ENCODE results near the gene EPHA5. TPM values are rescaled to one million over a fixed set of nuclear protein-coding genes. Genes with fewer than 3 reads are reported as not detected.

The EPHA5 gene
- total RNA-seq, 1 experiment from 2014 or later = 2.0 TPM

DNA sequence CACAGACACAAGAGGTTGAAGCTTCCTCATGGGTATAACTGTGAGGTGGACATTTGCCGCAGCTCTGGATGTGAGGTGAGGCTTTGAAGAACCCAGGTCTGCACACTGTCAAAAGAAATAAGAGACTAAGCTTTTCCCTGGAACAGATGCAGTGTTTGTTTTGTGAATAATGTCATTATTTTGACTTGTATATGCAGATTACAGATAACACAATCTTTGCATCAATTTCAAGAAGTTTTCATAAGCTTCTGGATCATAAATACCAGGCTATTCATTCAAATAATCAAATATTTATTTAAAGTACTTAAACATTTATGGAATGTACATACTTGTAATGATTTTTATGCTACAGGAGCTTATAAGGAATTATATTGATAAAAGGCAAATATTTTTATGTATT is 174.8 kb downstream of the EPHA5 start:
- H3K36me3 ChIP-seq (ENCODE audit: low read depth, low read length) = no peaks in the 10 kb centered on the region
- DNase-seq = peak; percentile 63
- 0 out of 2 replicates have a peak overlapping the region, but pooled peaks have one; percentile 12 for H3K4me2 ChIP-seq (ENCODE audit: low read length)
- CTCF ChIA-PET = no interaction called here
- peaks cover 51% of the 10 kb centered on the region for H3K4me1 ChIP-seq (ENCODE audit: insufficient read depth, low read length)
- H4K20me1 ChIP-seq (ENCODE audit: low read length) = no peaks in the 10 kb centered on the region
- H3F3A ChIP-seq (ENCODE audit: low read length, unreplicated experiment) = peaks cover 9% of the 10 kb centered on the region
- no peaks in the 10 kb centered on the region for H3K9me3 ChIP-seq (ENCODE audit: low read length)
- H3K27ac ChIP-seq (ENCODE audit: low read length) = no peak overlapping the region
- H3K9me2 ChIP-seq (replicated peaks; ENCODE audit: low read length) = no peaks in the 10 kb centered on the region
- no TSS peak for BruUV-seq (replicated peaks)
- H3K9ac ChIP-seq (ENCODE audit: low read length) = no peak overlapping the region
- POLR2A ChIA-PET (ENCODE audit: unreplicated experiment) = no interaction called here
- no peak overlapping the region for H3K4me3 ChIP-seq (ENCODE audit: low read length)
- H3K27me3 ChIP-seq (ENCODE audit: low read length) = no peaks in the 10 kb centered on the region
- no peaks in the 10 kb centered on the region for H3K79me2 ChIP-seq (ENCODE audit: low read length)
- ATAC-seq = peak; percentile 68
- intact Hi-C loops (cut with micrococcal nuclease) = no loop called here
- TF ChIP-seq, protein P1, sequence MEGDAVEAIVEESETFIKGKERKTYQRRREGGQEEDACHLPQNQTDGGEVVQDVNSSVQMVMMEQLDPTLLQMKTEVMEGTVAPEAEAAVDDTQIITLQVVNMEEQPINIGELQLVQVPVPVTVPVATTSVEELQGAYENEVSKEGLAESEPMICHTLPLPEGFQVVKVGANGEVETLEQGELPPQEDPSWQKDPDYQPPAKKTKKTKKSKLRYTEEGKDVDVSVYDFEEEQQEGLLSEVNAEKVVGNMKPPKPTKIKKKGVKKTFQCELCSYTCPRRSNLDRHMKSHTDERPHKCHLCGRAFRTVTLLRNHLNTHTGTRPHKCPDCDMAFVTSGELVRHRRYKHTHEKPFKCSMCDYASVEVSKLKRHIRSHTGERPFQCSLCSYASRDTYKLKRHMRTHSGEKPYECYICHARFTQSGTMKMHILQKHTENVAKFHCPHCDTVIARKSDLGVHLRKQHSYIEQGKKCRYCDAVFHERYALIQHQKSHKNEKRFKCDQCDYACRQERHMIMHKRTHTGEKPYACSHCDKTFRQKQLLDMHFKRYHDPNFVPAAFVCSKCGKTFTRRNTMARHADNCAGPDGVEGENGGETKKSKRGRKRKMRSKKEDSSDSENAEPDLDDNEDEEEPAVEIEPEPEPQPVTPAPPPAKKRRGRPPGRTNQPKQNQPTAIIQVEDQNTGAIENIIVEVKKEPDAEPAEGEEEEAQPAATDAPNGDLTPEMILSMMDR (conservative IDR thresholded peaks at IDR 0.05; ENCODE audit: low read depth, low read length) = no peak
- no peak for TF ChIP-seq EZH2phosphoT487 (IDR thresholded peaks at IDR 0.05; ENCODE audit: borderline replicate concordance, low read length)
- TF ChIP-seq EZH2 (IDR thresholded peaks at IDR 0.05; ENCODE audit: low read length, unreplicated experiment) = no peak
- peak overlapping the region; percentile 18; the same call in 1 of the 2 replicates for H2AFZ ChIP-seq (ENCODE audit: low read length)

DNA sequence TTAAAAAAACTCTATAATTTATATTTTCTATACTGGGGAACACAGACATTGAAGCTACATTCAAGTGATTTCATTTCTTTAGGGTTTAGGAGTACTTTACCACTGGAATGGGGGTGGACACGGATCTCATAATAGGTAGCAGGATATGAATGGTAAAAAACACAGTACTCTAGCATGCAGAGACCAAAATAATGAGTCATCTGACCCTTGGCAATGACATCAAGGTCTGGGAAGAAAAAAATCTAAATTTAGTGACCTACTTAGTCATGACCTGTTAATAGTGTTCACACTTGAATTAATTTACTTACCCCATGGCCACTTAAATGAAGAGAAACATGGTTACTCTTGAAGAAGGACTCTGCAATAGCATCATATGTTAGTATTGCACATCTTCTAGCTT is 187.9 kb downstream of the EPHA5 start:
- CTCF ChIA-PET = interaction anchor here (0.7 kb wide), 1 partner anchor 54 kb away, joined by 9 read pairs; no protein-coding TSS in a partner anchor
- POLR2A ChIA-PET (ENCODE audit: unreplicated experiment) = interaction anchor here (0.6 to 0.7 kb wide), 2 partner anchors 60 to 1211 kb away, joined by 4 read pairs; no protein-coding TSS in a partner anchor
- ATAC-seq = peak; percentile 87

DNA sequence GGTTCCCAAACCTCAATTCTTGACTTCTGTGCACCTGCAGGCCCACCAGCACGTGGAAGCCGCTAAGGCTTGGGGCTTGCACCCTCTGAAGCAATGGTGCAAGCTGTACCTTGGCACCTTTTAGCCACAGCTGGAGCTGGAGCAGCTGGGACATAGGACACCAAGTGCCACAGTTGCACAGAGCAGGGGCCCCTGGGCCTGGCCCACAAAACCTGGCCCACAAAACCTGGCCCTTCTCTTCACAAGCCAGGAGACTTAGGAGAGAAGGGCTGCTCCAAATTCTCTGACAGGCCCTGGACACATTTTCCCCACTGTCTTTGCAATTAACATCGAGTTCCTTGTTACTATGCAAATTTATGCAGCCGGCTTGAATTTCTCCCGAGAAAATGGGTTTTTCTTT is 197.8 kb downstream of the EPHA5 start:
- CTCF ChIA-PET = no interaction called here
- no peaks in the 10 kb centered on the region for H4K20me1 ChIP-seq (ENCODE audit: low read length)

More for the DNA sequence above, 187.9 kb downstream of the EPHA5 start:
- no peak overlapping the region for H2AFZ ChIP-seq (ENCODE audit: low read length)
- no peaks in the 10 kb centered on the region for H3F3A ChIP-seq (ENCODE audit: low read length, unreplicated experiment)
- no peaks in the 10 kb centered on the region for H3K27me3 ChIP-seq (ENCODE audit: low read length)
- no peak overlapping the region for H3K9ac ChIP-seq (ENCODE audit: low read length)
- peak; percentile 80 for DNase-seq
- H3K9me3 ChIP-seq (ENCODE audit: low read length) = no peaks in the 10 kb centered on the region
- no TSS peak for BruUV-seq (replicated peaks)
- no peaks in the 10 kb centered on the region for H4K20me1 ChIP-seq (ENCODE audit: low read length)
- no peak overlapping the region for H3K4me2 ChIP-seq (ENCODE audit: low read length)
- no peaks in the 10 kb centered on the region for H3K36me3 ChIP-seq (ENCODE audit: low read depth, low read length)
- H3K27ac ChIP-seq (ENCODE audit: low read length) = no peak overlapping the region
- intact Hi-C loops (cut with micrococcal nuclease) = no loop called here
- TF ChIP-seq EZH2 (IDR thresholded peaks at IDR 0.05; ENCODE audit: low read length, unreplicated experiment) (no peak), EZH2phosphoT487 (IDR thresholded peaks at IDR 0.05; ENCODE audit: borderline replicate concordance, low read length) (no peak)
- TF ChIP-seq, protein P1 (conservative IDR thresholded peaks at IDR 0.05; ENCODE audit: low read depth, low read length) = no peak
- peaks cover 6% of the 10 kb centered on the region; the same call in 1 of the 2 replicates for H3K4me1 ChIP-seq (ENCODE audit: insufficient read depth, low read length)
- no peak overlapping the region for H3K4me3 ChIP-seq (ENCODE audit: low read length)
- H3K9me2 ChIP-seq (replicated peaks; ENCODE audit: low read length) = peaks cover 6% of the 10 kb centered on the region; the same call in 1 of the 2 replicates
- no peaks in the 10 kb centered on the region for H3K79me2 ChIP-seq (ENCODE audit: low read length)

More for the DNA sequence above, 197.8 kb downstream of the EPHA5 start:
- Histone ChIP-seq H3K9ac (ENCODE audit: low read length) (no peak overlapping the region), H3F3A (ENCODE audit: low read length, unreplicated experiment) (no peaks in the 10 kb centered on the region), H3K9me2 (replicated peaks; ENCODE audit: low read length) (no peaks in the 10 kb centered on the region), H3K4me3 (ENCODE audit: low read length) (no peak overlapping the region), H3K36me3 (ENCODE audit: low read depth, low read length) (no peaks in the 10 kb centered on the region), H3K79me2 (ENCODE audit: low read length) (no peaks in the 10 kb centered on the region), H3K27me3 (ENCODE audit: low read length) (no peaks in the 10 kb centered on the region), H2AFZ (ENCODE audit: low read length) (no peak overlapping the region), H3K4me1 (ENCODE audit: insufficient read depth, low read length) (no peaks in the 10 kb centered on the region), H3K27ac (ENCODE audit: low read length) (no peak overlapping the region), H3K9me3 (ENCODE audit: low read length) (no peaks in the 10 kb centered on the region), H3K4me2 (ENCODE audit: low read length) (no peak overlapping the region)
- intact Hi-C loops (cut with micrococcal nuclease) = no loop called here
- no TSS peak for BruUV-seq (replicated peaks)
- DNase-seq (no peak), ATAC-seq (no peak)
- POLR2A ChIA-PET (ENCODE audit: unreplicated experiment) = no interaction called here
- TF ChIP-seq EZH2 (IDR thresholded peaks at IDR 0.05; ENCODE audit: low read length, unreplicated experiment) (no peak), EZH2phosphoT487 (IDR thresholded peaks at IDR 0.05; ENCODE audit: borderline replicate concordance, low read length) (no peak)
- TF ChIP-seq, protein P1 (conservative IDR thresholded peaks at IDR 0.05; ENCODE audit: low read depth, low read length) = no peak

Measured in PC-3 (cell line).